Body of pancreas (tissue), 4 donors: ENCODE results near the gene TBC1D14.

ENCODE experiments used
- POLR2A ChIP-seq, 3 donors: fragments of 450-650 bp; IDR thresholded peaks; one replicate each; pipeline ENCODE4 v1.6.1; 2016; ENCODE audit warnings: antibody characterized with exemption in 3 of 3, mild to moderate bottlenecking in 2 of 3
- TF ChIP-seq, protein P1 (sequence below), 7 experiments: fragments of 450-650 bp in 4 of 7; fragments of 200-600 bp in 3 of 7; sonication (generic) in 3 of 7; IDR thresholded peaks; one replicate each; pipeline ENCODE4 v1.5.1; 2016 to 2019; ENCODE audit warnings: antibody characterized with exemption in 7 of 7

DNA sequence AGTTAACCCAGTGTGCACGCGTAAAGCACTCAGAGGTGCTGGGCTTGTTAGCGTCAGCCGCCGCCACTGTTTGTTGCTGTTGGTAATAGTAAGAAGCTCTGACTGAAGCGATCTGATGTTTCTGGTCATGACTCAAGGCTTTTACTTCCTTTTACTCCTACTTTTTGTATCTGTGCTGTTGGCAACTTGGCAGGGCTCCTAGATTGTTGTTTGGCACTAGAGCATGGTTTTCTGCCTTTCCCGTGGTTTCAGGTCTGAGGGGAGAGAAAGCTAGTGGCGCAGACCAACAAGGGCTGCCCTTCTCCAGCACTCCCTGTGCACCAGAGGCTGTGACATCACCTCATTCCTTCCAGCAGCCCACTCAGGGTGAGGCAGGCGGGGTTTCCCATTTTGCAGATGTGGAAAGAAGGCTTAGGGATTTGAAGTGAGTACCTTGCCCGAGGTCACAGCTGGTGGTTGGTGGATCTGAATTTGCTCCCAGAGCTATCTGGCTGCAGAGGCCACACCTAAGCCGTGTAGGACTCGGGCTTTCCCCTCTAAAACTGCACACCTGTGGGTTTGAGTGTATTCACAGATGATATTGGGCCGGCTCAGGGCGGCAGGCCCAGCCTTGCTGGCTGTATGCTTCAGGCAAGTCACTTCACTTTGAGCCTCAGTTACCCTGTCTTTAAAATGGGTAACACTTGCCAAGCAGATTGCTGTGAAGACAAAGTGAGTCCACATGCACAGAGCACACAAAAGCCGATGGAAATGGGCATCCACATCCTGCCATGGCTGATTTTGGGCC is 82.3 kb downstream of the TBC1D14 start:
- TF ChIP-seq, protein P1, sequence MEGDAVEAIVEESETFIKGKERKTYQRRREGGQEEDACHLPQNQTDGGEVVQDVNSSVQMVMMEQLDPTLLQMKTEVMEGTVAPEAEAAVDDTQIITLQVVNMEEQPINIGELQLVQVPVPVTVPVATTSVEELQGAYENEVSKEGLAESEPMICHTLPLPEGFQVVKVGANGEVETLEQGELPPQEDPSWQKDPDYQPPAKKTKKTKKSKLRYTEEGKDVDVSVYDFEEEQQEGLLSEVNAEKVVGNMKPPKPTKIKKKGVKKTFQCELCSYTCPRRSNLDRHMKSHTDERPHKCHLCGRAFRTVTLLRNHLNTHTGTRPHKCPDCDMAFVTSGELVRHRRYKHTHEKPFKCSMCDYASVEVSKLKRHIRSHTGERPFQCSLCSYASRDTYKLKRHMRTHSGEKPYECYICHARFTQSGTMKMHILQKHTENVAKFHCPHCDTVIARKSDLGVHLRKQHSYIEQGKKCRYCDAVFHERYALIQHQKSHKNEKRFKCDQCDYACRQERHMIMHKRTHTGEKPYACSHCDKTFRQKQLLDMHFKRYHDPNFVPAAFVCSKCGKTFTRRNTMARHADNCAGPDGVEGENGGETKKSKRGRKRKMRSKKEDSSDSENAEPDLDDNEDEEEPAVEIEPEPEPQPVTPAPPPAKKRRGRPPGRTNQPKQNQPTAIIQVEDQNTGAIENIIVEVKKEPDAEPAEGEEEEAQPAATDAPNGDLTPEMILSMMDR (IDR thresholded peaks at IDR 0.05), result no peak
- TF ChIP-seq POLR2A (IDR thresholded peaks at IDR 0.05), result no peak
